Left hindlimb (tissue), 1 donor: ENCODE measurements around the gene CHD6.

ENCODE experiments used
- DNase-seq: peaks from one replicate; pipeline ENCODE4 v3.0.0-alpha.2; 2018

The CHD6 gene

DNA sequence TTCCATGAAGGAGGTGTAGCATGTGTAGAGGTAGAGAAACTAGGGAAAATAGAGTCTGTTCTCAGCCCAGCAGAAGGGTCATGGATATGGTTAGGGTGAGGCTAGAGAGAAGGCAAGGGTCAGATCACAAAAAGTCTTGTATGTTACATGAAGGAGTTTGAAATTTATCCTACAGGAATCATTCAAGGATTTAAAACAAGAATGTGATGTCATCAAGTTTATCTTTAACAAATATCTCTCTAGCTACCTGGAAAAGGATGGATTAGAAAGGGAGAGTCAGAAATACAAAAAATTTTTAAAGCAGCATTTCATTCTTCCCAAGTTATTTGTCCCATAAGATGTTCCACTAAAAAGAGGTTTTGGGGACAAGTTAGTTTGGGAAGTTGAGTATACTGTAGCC lies 4.4 kb upstream of the CHD6 start:
- no peak for DNase-seq

DNA sequence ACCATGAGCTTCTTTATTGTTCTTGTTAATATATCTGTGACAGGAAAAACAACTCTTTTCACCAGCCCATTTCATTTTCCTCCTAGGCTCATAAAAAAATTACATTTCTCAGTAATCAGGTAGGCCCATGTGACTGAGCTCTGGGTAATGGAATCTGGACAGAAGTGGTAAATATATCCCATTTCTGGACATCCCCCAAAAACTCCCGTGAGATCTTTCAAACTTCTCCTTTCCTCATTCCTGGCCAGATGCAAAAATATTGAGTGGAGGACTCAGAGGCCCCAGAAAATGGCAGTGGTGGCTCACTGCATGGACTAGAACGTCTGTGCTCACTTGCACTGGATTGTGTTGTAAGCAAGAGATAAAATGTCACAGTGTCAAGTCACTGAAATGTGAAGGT lies 3.8 kb upstream of the CHD6 start:
- no peak for DNase-seq

DNA sequence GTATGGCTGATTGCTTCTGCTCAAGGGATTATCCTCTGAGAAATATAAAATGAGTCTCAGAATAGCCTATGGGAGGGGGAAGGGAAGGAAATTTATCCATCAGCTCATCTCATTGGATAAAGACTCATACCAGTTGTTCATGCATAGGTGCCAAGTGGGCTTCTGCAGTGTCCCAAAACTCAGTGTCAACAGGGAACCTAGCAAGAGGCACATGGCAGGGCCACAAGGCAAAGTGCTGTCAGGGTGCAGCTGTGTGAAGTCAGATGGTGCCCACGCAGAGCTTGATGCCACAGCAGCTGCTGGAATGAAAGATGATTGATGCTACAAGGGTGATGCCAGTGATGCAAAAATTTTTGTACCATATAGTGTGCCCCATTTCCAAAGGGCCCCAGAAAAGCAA lies 3.2 kb upstream of the CHD6 start:
- DNase-seq: no peak

DNA sequence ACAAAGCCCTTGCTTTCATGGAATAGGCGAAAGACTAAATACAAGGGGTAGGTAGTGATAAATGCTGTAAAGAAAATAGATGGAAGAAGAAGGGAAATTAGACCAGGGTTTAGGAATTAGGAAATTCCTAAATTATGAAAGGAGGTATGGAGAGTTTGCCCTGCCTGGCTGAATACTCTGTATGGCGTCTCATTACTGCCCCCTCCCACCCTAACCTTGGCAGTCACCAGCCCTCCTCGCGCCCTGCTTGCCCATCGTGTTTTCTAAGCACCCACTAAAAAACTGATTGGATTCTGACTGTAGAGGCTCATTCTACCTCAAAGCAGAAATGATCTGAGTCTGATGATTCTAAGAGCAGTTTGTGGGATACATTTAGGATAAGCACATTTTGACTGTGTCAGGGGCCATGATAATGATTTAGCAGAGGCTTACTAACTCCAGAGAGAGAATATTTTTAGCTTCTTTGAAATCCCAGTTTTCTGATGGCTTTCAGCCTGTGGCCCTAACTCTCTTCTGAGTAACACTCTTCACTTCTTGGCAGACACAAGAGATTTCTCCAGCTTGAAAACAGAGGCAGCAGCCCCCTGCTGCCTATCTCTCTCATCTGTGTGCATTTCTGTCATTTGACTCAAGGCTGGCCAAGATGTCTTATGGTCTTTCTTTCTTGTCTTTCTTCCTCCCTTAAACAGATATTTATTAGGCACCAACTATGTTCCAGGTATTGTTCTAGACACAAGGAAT lies 1.4 kb upstream of the CHD6 start:
- no peak for DNase-seq

DNA sequence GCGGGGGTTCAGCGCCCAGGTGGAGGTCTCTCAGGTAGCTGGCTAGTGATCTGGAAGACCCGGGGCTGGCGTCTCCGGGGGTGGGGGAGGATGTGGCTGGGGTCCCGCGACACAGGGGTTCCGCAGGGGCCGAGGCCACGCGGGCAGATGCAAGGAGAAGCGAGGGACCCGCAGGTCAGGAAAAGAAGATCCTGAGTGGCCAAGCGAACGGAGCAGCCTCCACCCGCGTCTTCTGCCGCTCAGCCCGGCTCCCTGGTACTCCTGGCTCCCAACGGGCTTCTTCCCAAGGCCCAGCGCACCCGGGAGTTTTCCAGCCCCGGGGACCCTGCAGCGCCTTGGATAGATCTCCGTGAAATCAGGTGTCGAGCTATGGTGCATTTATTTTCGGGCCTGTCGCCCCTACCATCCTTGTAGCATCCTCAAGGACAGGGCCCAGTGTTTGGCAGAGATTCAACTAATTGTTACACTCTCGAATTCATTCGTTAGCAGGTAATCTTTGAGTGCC lies 682 bp upstream of the CHD6 start:
- DNase-seq: no peak

DNA sequence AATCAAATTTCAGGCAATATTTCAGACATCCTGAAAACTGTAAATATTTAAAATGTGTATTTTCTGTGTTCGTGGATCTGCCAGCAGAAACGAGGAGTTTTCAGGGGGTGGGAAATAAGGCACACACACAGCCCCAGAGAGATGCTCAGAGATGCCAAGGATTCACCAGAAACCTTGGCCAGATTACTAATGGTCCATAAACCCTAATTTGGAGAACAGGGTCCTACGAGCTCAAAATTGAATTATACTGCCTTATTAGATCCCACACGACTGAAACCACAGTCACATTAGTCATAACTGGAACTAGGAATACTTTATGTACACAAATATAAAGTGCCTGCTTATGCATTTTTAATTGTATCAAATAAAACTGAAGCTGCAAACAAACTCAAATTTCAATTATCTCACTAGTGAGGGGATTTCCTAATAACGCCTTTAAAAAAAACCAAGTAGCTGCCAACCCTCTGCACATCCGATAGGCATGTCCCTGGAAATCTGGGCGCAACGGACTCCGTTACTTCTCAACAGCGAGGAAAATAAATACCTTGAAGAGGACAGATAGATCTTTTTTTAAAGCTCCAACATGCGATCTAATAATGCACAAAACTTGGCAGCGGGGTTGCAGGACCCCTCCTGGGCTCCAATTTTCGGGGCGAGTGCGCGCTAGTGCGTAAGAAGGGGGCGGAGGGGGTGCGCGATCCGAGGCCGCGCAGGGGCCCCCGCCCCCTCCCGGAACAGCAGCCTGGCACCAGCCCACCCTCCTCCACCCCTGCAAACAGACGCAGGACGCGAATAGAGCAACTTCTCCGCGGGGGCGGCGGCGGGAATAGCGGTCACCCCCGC lies 897 bp downstream of the CHD6 start:
- peak; percentile 48 for DNase-seq

DNA sequence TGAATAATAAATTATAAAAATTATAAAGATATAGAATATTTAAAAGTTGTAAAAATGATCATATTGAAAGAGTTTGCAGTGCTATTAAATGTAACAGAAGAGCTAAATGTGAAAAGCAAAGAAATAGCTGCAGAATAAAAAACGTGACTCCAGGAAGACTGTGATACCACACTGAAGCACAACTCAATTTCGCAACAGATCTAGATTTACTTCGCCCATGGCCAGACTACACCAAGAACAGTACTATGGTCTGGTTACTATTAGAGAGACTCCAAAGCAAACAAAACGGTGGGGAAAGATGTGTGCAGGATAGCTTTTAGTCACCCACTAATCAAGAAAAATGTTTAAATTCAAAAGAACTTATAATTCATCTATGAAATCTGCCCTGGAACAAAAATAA lies 1.9 kb downstream of the CHD6 start:
- DNase-seq: no peak

DNA sequence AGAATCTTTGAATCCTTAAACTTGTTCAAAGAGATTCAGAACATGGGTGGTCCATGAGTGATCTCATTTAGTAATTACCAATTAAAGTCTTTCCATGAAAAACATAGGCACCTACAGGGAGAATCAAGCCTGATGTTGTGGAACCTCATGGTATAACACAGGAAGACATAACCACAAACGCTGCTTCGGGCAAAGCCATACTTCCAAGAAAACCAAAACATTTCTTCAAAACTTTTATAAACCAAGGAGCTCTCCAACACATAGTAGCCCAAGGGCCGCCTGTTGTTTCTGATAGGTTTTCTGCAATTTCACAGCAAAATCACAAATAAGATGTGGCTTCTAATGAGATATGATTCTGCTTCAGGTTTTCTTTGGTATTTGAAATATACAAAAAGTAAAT lies 2.5 kb downstream of the CHD6 start:
- DNase-seq: no peak

DNA sequence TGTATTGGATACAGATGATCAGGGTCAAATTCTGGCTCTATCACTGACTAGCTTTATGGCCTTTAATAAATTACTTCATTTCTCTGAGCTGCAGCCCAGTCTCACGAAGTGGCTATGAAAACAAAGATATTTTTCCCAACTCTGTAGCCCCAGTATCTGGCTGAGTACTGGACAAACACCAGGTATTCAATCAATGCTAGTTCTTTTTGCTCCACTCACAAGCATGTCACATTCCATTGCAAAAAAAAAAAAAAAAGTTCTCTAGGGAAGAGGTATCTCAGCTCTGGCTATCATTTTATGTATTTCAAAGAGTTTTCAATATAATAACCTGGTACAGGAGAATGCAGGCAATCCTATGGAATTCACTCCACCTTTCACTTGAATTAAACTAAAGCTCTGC lies 3.1 kb downstream of the CHD6 start:
- DNase-seq: no peak

DNA sequence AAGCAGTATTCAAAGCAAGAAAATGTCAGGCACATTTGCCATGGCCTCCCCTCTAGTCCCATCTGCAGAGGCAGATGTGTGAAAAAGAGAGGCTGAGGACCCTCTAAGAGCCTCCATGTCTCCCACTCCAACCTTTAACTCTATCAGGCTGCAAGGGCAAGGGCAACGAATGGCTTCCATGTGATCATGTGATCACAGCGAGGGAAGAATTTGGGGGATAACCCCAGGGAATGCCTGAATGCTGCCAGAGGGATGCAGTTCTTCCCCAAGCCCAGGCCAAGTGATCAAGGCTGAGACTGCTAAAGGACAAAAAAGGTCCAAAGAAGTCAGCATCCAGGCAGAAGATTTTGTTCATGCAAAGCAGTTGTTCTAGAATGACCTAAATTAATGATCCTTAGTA lies 4.9 kb downstream of the CHD6 start:
- no peak for DNase-seq

DNA sequence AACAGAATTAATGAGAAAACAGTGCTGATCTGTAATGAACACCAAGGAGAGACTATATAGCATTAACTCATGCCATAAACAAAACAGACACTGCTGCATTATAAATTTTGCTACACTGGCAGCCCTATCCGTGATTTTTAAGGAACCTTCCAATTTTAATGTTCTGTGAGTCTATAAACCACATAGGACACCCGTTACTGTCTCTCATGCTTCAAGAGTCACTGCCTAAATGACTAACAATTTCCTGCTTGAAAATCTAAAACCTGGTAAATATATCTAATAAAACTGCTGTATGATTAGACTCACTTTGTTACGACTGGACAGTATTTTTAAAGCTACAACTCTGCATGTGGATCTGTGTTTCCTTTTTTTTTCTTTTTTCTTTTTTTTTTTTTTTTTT lies 8.7 kb downstream of the CHD6 start:
- no peak for DNase-seq

DNA sequence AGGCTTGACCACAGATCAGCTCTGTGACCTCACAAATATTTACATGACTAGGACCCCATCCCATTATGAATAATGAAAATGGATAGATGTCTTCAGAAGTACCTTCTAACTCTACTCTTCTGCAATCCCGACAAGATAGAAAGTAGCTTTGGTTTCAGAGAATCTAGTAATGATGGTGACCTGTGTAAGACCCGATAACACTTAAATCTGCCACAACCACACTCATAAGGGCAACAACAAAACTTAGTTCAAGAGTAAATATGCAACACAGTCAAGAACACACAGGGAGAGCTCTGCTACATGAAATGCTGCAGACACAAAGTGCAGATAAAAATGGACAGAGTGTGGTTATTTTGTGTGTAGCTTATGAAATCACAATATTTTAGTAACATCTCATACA lies 9.6 kb downstream of the CHD6 start:
- no peak for DNase-seq

DNA sequence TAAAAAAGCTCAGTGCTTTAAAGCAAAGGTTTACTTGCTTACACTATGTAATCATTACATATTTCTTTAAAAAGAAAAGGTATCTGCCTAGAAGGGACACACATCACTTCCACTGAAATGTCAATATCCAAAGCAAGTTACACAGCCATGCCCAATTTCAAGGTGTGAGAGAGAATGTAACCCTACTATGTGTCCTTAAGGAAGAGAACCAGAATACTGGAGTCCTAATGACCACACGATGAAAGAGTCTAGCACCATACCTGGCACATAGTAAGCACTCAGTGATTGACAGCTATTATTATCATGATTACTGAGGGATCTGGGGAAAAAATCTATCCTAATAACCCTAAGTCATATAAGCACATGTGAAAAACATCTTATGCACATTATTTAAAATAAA lies 10.4 kb downstream of the CHD6 start:
- no peak for DNase-seq

DNA sequence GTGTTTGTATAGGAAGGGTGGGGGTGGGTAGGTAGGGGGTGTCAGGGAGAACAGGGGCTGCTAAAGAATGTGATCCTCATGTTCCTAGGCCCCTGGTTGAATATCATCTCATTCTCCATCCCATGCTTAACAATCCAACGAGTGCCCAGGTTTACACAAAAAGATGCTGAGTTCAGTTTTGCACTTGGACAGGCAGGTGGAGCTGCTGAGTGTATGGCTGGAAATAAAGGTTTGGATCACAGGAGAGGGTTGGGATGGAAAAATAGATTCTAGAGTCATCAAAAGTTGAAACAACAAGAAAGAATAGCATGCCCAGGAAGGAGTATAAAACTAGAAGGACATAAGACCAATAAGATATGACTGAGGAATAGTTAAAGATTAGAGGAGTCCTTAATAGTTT lies 14.2 kb downstream of the CHD6 start:
- DNase-seq: no peak

DNA sequence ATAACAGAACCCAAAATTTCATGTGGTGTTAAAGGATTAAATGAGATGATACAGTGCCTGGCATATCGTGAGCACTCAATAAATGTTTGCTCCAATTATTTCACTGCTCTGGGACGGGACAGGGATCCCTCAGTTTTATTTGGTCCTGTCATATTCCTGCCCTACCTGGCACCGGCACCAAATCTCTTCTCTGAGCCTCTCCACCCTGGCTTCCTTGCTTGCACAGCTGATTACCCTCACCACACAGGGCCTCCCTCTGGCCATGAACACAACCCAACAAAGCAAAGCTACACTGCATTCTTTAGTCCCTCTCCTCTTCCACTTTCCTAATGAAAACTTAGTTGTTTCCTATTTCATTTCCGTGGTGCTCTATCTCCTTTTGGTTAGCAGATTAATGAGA lies 16.4 kb downstream of the CHD6 start:
- DNase-seq: no peak

DNA sequence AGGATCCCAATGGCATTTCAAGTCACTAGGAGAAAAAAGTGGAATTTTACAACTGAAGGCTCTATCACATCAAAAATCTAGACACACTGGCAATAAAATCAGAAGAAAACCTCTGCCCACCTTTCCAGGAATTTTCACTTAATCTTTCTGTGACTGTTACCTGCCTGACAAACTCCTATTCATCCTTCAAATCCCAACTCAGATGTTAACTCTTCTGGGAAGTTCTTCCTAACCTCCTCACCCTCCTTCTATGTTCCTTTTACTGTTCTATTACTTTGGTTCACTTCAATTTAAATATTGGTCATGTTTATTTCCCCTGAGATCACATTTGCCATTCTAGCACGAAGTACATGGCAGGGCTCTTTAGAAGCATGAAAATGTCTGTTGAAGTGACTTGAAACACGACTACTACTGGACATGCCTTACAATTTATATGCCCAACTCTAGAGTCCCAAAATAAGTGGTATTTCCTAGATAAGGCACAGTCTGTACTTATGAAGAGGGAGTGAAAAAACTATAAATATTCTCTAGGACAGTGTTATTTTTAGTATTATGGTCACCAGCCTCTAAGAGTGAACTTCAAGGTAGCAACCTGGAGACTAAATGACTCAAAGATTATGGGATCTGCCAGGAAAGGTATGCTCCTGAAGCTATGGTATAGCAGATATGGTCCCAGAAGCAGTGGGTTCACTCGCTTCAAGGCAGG lies 17.1 kb downstream of the CHD6 start:
- no peak for DNase-seq

DNA sequence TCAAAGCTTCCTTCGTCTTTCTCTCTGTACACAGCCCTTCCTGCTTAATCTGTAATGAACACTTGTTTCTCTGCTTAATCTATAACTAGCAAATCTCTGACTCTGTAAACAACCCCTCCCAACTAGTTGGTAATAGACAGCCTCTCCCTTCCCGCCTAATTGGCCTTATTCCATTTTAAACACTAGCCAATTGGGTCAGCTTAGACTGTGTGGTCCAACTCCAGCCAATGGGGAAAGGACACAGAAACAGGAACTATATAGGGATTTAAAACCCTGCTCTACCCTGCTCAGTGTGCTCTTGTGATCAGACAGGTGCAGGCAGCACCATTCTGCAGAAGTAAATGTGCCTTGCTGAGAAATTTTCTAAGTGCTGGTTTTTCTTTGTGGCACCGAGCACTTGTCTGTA lies 18.5 kb downstream of the CHD6 start:
- no peak for DNase-seq

DNA sequence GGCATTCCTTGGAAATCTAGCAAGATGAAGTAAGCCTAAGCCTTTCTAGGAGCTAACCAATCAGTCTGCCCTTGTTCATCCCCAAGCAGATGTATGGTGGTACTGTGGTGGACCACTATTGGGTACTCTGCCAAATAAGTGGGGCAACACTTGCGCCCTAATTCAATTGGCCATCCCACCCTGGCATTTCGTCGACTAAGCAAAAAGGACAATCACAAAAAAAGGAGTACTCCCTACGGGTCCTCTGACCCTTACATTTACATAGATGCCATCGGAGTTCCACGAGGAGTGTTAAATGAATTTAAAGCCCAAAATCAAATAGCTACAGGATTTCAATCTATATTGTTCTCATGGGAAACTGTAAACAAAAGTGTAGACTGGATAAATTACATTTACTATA lies 19.5 kb downstream of the CHD6 start:
- DNase-seq: no peak

DNA sequence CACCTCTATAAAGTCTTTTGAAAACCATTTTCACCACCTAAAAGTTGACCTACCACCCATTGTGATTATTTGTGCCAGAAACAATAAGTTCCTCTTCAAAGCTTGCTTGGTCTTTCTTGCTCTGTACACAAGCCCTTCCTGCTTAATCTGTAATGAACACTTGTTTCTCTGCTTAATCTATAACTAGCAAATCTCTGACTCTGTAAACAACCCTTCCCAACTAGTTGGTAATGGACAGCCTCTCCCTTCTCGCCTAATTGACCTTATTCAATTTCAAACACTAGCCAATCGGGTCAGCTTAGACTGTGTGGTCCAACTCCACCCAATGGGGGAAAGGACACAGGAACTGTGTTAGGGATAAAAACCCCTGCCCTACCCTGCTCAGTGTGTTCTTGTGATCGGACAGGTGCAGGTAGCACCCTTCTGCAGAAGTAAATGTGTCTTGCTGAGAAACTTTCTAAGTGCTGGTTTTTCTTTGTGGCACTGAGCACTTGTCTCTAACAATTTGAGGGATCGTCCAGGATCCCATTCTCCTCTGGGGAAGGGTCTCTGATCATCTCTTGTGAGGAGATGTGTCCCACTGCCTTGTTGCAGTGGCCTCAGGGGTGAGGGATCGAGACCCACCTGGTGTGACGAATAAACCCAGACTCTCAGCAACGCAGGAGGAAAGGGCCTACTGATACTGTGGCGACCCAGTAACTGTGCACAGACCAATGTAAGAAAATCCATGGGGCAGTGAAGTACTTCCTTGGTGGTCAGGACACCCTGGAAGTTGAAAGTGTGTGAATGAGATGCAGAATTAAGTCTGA lies 23.5 kb downstream of the CHD6 start:
- DNase-seq: no peak

DNA sequence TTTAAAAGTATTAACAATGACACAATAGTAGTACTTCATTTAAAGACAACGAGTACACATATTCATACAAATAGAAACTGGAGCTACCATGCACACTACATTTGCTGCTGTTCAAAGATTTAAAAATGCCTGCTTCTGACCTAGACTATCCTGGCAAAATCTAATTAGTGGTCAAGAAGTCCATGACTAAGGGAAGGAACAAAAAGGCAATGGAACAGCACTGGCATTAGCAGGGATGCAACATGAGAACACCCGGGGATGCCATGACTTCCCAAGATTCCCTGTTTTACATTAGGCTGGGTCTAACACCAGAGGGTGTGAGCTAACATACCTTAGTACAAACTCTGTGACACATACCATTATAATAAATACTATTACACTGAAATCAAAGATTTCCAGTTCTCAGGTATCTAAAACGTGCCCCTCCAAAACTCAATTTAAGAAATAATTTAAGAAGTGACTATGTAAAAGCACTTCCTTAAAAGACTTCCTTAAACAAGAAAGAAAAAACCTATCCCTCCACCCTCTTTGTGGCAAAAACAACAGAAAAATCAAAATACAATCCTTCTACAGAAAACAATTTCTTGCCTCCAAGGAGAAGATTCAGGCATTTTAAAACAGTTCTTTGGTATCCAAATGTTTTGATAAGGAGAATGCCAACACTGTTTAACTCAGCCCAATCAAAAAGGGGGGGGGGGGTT lies 25.5 kb downstream of the CHD6 start:
- DNase-seq: no peak

DNA sequence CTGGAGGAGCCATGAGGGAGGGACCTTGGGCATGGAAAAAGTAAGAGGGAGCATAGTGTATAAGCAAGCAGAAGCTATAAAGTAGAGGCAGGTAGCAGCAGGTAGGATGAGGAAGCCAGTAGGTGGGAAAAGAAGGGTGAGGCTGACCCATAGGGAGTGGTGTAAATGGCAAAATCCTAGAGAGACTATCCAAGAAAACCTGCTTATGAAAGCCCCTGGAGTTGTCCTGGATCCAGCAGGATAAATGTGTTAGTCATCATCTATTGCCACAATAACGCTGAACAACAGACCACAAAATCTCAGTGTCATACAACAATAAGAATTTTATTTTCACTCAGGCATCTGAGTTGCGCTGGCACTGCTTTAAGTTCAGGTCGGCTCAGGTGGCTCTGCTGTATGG lies 30.2 kb downstream of the CHD6 start:
- DNase-seq: no peak

DNA sequence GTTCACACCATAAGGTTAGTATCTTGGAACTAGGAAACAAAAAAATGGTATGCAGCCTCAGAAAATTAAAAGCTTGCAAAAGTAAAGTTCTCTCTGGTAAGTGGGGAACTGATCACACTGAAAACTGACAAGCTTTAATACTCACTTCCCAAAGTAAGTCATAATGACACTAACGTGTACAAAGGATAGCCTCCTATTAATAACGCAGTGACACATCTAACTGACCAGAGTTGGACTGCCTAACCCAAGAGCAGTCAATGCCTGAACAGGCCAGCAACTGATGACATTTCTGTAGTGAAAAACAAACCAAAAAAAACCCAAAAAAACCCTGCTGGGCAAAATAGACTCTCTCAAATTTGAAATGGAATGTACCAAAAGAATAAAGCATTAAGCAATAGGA lies 30.7 kb downstream of the CHD6 start:
- DNase-seq: no peak
